SIG-M5 treated with dmso at 0.1 percent for 504 hours (cell line): ENCODE results near the gene TMBIM1.
"Not testable (repeated sequence)": the region's sequence is repeated elsewhere in the genome, so short reads cannot be mapped to it uniquely, and the experiment has no call there.

ENCODE experiments used
- DNase-seq: peaks from one replicate; lab custom pipeline; 2025; ENCODE audit not compliant: unreplicated experiment; lab: John Stamatoyannopoulos, UW

Gene TMBIM1

DNA sequence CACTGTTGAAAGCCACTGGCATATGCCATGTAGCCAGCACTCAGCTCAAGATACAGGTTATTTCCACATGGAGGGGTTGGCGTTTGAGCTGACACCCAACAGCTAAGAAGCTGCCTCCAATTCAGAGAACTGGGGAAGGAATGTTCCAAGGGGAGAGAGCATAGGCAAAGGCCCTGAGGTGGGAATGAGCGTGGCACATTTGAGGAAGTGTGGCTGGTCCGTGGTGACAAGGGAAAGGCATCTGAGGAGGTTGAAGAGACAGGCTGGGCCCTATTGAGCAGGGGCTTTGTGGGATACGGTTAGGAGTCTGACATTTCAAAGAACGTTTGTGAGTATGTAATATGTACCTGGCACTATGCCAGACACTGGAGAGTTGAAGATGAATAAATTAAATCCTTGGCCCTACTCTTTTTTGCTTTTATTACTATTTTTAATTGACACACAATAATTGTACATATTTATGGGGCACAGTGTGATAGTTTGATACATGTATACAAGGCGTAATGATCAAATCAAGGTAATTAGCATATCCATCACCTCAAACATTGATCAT lies 27.6 kb upstream of the TMBIM1 start:
- no peak for DNase-seq

DNA sequence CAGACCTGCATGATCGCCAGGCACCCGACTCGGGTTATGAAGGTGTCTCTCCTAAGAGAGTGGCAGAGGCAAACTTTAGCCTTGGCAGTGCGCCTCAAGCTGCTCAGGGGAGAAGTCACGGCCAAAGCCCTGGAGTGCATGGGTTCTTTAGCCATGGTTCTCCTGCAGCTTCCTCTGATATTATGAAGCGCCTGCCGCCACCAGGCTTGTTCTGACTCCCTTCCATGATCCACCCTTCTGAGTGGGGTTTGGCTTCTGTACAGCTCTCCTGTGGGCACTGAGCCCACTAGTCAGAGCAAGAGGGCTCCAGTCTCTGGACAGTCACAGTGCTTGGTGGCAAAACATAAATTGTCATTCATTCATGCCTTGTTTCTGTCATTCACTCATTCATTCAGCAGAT lies 25.9 kb upstream of the TMBIM1 start:
- DNase-seq: no peak

DNA sequence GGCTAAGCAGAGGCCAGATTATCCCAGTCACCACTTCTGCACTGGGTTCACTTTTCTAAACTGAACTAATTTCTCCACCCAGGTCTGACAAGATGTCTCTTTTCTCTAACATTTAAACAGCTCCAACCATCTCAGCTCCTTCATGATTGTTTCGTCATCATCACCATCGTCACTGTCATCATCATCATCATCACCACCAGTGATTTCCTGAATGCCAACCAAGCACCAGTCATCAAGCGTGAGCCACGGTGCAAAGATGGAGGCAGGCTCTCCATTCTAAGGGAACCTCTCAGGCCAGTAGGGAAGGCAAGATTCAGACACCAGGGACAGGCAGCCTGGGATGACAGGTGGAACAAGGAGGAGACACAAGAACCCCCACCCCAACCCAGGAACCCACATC lies 25.5 kb upstream of the TMBIM1 start:
- DNase-seq: no peak

DNA sequence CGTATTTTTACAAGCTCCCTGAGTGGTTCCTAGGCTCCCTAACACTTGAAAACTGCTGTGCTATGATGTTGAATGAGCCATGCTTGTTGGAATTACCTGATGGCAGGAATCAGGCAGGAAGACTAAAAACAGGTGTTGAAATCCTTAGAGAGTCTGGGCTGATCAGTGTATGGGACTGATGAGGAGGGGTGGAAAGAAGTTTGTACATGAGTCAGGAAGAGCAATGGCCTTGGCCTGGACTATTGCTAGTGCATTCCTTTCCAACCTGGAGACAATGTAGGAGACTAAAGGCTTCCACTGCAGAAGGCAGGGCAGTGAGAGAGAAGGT lies 25.0 kb upstream of the TMBIM1 start:
- no peak for DNase-seq

DNA sequence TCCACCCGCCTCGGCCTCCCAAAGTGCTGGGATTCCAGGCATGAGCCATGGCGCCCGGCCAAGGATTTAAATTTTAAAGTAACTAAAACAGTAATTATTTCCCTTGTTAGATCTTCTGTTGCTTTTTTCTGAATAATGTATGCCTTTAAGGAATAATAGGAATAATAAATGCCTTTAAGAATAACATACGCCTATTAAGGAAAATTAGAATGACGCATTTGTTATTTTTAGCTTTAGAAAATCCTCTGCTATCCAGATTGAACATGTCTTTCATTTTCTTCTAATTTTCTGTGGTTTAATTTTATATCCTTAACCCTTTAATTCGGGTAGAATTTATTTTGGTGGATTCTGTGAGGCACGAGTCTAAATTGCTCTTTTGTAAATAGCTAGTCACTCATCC lies 23.1 kb upstream of the TMBIM1 start:
- DNase-seq: no peak

DNA sequence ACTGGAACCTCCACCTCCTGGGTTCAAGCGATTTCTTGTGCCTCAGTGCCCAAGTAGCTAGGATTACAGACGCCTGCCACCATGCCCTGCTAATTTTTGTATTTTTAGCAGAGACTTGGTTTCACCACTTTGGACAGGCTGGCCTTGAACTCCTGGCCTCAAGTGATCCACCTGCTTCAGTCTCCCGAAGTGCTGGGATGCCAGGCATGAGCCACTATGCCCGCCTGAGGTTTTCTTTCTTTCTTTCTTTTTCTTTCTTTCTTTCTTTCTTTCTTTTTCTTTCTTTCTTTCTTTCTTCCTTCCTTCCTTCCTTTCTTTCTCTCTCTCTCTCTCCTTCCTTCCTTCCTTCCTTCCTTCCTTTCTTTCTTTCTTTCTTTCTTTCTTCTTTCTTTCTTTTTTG lies 22.5 kb upstream of the TMBIM1 start:
- DNase-seq: not testable (repeated sequence)

DNA sequence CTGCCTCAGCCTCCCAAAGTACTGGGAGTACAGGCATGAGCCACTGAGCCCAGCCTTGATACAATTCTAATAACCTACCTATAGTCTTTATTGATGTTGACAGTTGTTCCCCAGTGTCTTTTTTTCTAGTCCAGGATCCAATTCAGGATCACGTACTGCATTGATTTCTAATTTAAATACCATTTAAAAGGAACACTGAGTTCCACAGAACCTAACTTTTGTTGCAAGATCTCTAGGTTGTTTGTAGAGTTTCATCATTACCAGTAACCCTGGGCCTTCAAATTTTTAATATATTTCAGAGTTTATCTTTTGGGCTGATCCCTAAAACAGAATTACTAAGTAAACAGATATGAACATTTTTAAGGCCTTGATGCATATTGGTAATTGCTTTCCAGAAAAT lies 21.1 kb upstream of the TMBIM1 start:
- DNase-seq: no peak

DNA sequence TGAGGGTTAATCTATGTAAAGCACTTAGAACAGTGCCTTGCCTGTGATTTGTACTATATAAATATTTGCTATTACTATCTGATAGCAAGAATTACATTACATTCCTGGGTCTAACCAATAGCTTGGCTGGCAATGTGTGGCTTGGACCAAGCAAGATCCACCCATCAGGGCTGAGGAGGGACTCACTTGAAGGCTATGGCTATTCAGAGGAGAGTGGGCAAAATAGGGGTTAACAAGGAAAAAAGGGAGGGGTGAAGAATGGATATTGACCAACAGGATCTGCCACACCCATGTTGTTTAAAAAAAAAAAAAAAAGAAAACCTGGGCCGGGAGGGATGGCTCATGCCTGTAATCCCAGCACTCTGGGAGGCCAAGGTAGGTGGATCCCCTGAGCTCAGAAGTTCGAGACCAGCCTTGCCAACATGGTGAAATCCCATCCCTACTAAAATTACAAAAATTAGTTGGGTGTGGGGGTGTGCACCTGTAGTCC lies 20.0 kb upstream of the TMBIM1 start:
- no peak for DNase-seq

DNA sequence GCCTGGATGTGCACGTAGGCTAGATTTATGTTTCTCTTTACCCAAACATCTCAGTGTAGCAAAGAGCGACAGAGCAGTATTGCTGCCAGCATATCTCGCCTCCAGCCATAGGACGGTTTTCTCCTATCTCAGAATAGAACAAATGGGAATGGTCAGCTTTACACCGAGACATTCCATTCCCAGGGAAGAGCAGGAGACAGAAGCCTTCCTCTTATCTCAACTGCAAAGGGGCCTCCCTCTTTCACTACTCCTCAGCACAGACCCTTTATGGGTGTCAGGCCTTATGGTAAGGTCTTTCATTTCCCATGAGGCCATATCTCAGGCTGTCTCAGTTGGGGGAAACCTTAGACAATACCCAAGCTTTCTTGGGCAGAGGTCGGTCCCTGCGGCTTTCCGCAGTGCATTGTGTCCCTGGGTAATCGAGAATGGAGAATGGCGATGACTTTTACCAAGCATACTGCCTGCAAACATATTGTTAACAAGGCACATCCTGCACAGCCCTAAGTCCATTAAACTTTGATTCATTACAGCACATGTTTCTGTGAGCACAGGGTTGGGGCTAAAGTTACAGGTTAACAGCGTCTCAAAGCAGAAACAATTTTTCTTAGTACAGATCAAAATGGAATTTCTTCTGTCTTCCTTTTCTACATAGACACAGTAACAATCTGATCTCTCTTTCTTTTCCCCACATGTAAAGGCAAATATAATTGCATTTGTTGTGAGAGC lies 19.4 kb upstream of the TMBIM1 start:
- DNase-seq: not testable (repeated sequence)

DNA sequence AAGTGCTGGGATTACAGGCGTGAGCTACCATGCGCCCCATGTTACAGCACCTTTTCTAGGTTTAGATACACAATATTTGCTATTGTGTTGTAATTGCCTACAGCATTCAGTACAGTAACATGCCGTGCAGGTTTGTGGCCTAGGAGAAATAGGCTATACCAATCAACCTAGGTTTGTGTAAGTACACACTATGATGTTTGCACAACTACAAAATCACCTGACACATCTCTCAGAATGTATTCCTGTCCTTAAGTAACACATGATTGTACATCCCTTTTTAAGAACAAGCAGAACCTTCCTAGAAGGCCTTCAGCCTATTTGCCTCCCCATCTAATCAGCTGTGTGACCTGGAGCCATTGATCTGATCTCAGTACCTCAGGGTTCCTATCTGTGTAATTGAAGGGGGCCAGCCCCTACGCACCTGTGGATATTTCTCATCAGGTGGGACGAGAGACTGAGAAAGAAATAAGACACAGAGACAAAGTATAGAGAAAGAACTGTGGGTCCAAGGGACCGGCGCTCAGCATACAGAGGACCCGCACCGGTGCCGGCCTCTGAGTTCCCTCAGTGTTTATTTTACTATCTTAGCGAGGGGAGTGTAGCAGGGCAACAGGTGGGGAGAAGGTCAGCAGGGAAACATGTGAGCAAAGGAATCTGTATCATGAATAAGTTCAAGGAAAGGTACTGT lies 18.7 kb upstream of the TMBIM1 start:
- no peak for DNase-seq

DNA sequence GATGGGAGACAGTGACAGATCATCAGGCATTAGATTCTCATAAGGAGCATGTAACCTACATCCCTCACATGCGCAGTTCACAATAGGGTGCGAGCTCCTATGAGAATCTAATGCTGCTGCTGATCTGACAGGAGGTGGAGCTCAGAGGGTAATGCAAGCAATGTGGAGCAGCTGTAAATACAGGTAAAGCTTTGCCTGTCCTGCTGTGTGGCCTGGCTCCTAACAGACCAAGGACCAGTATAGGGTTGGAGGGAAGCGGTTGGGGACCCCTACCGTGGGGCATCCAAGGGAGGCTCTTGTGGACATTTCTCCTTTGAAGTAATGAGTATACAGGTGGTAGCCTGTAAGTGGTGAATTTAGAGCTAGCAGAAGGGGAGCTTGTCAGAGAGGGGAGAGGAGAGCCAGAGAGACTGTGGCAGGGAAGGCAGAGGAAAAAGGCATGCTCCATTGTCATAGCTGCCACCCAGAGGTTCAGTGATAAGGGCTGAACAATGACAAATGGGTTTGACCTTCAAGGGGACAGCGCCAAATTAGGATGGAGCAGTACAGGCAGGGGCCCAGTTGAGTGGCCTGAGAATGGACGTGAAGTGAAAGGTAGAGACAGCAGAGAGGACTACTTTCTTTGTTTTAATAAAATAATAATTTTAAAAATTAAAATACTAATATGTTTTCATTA lies 15.2 kb upstream of the TMBIM1 start:
- DNase-seq: no peak

DNA sequence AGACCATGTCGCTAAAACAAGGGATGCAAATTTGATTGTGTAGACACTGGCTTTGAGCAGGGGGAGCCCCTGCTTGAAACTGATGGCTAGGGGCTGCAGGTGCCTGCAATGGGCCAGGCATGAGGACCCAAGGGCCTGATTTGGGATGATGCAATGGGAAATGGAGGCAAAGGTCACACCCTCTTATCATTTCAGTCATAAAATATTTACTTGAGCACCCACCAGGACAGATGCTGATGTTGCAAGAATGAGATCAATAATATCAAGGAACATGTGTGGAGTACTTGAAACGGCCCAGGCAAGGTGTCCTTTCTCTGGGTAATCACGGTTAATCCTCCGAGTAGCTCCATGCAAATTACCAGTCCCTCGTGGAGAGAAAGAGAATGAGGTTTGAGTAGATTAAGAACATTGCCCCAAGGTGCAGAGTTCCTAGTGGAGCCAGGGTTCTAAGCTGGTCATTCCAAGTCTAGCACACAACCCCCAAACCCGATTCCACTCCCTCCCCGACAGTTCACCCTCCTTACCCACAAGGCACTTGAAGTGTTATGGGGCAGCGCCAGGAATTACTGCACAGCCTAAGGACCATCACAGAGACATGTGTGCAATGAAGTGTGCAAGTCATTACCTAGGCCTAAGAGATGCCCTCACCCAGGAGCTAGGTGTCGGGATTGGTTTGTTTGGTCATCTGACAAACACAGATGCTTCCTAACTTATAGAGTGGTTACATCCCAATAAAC lies 14.0 kb upstream of the TMBIM1 start:
- DNase-seq: no peak

DNA sequence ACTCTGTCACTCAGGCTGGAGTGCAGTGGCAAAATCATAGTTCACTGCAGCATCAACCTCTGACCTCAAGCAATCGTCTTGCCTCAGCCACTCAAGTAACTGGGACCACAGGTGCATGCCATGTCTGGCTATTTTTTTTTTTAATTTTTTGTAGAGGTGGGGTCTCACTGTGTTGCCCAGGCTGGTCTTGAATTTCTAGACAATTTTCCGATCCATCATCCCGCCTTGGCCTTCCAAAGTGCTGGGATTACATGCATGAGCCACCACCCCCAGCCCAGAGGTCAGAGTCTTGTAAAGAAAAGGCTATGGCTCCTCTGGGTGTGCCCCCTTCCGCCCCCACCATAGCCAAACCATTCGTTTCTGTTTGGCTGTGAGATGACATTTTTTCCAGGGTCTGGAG lies 13.1 kb upstream of the TMBIM1 start:
- no peak for DNase-seq

DNA sequence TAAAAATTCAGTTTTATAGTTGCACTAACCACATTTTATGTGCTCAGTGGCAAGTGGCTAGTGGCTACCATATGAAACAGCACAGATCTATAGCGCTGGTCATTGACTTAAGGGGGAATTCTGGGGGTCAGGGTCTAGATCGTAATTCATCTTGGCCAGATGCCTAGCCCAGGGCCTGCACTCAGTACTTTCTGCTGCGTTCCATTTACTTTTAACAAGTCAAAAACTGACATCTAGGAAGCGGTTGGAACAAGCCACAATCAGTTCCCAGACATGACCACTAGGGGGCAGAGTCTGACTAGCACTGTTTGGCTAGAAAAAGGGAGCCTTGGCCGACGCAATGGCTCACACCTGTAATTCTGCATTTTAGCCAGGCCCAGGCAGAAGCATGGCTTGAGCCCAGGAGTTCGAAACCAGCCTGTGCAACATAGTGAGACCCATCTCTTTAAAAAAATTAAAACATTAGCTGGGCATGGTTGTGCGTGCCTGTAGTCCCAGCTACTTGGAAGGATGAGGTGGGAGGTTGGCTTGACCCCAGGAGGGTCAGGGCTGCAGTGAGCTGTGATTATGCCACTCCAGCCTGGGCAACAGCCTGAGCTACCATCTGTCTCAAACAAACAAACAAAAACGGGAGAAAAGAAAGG lies 9.0 kb upstream of the TMBIM1 start:
- DNase-seq: peak; percentile 86

DNA sequence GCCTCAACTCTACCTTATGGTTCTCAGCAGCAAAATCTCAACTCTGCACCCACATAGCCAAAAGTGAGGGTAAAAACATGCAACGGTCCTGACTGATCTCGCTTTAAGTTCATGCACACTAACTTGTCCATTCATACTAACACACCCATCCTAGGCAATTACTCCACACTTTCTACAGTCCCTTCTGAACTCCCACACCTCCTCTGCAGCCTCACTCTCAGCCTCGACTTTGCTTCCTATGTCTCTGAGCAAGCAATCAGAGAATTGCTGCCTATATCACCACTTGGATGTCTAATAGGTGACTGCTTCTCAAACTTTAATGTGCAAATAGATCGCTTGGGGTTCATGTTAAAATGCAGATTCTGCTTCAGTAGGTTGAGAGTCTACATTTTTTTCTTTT lies 7.8 kb upstream of the TMBIM1 start:
- DNase-seq: no peak

DNA sequence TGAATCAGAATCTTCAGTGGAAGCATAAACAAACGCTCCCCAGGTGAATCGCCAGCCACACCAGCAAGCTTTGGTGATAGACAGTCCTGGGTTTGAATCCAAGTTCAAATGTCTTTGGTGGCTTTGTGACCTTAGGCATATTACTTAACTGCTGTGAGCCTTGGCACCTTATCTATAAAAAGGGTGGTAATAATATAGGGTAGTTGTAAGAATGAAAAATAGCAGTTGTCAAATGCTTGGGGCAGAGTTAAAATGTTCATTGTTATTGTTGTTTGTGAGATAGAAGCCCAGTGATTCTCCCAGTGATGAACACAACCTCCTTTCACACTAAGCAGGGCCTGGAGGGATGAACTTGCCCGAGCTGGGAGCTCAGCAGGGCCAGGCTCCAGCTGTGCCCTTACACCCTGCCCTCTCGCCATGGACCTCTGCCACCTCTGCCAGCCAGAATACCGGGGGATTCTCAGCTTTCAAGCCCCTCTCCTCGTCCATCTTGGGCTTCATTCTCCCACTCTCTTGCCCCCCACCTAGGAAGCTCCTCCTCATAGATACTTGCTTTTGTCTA lies 6.1 kb upstream of the TMBIM1 start:
- no peak for DNase-seq

DNA sequence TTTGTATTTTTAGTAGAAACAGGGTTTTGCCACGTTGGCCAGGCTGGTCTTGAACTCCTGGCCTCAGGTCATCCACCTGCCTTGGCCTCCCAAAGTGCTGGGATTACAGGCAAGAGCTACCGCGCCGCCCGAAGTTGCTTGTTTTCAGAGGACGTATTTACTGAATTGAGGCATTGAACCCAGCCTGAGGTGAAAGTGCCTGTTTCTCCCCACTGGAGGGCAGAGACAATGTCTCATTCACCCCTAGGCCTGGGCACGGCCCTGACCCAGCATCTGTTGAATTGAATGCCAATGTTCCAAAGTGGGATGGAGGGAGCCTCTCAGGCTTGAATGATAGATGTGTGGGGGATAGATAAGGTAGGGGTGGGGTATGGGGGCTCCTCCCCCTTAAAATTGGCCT lies 4.5 kb upstream of the TMBIM1 start:
- no peak for DNase-seq

DNA sequence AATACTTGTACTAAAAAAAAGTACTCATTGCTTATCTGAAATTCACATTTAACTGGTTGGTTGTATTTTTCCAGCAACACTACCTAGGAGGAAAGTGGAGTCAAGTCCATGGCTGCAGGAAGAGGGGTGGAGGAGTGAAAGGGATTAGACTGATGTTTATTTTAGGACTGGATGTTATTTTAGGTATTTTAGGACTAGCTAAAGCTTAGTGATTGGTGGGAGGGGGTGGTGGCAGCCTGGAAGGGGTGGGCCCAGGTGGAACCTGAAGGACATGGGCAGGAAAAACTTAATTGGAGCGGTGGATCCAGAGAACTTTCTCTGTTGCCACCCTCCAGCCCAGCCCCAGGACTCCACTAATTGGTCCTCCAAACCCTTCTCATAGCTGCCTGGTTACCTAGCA lies 3.9 kb upstream of the TMBIM1 start:
- DNase-seq: no peak

DNA sequence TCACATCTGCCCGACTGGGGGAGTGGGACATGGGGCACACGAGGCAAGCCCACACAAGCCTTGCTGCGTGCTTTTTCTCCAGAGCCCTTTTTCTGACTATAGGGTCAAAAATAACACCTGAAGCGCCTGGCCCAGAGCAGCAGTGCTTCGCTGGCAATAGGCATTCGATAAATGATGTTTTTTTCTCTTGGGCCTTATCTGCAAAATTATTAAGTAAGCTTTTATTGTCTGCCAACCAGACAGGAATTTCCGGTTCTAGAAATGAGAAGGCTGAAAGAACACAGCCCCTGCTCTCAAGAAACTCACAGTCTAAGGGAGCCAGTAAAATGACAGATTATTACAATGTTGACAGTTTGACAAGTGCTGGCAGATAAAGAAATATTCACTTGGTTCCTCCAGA lies 2.7 kb upstream of the TMBIM1 start:
- no peak for DNase-seq

DNA sequence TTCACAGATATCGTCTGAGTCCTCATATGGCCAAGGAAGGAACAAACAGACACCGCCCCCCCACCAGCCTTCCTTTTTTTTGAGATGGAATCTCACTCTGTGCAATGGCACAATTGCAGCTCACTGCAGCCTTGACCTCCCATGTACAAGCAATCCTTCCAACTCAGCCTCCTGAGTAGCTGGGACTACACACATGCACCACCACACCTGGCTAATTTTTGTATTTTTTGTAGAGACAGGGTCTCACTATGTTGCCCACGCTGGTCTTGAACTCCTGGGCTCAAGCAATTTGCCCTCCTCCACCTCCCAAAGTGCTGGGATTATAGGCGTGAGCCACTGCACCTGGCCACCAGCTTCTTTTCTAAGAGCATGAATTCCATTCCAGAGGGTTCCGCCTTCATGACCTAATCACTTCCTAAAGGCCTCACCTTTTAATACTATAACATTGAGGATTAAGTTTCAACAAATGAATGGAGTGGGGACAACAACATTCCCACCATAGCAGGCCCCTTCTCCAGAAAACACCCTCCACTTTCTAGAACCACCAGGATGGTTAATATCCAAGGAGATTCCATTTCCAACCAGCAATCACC lies 2.2 kb upstream of the TMBIM1 start:
- no peak for DNase-seq
